GM21717 (cell line): Measurements from ENCODE around the gene NAP1L1.
"Not testable (repeated sequence)": the region's sequence is repeated elsewhere in the genome, so short reads cannot be mapped to it uniquely, and the experiment has no call there.

Source experiments
- ATAC-seq: cut with Tn5 transposase; IDR thresholded peaks from one replicate; pipeline ENCODE4 v1.9.1; 2021; ENCODE audit warnings: mild to moderate bottlenecking, moderate library complexity; ENCODE audit not compliant: unreplicated experiment

Gene NAP1L1

GRCh38 chr12:75994069-75994740 lies 90.3 kb downstream of the NAP1L1 start:
- no peak for ATAC-seq

DNA sequence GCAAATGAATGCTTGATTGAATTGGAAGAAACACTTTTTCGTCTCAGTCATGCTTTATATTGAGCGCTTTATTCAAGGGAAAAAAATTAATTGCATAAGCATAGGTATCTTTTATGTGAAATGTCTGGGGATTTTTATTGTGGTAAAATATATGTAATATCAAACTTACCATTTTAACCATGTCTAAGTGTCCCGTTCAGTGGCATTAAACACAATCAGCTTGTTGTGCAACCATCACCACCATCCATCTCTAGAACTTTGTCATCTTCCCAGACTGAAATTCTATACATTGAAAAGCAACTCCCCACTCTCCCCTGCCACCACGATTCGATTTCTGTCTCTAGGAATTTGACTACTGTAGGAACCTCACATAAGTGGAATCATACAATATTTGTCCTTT lies 92.7 kb downstream of the NAP1L1 start:
- ATAC-seq: no peak

- no peak for ATAC-seq
These were observed 94.1 kb downstream of the NAP1L1 start for GRCh38 chr12:75990189-75990912.

DNA sequence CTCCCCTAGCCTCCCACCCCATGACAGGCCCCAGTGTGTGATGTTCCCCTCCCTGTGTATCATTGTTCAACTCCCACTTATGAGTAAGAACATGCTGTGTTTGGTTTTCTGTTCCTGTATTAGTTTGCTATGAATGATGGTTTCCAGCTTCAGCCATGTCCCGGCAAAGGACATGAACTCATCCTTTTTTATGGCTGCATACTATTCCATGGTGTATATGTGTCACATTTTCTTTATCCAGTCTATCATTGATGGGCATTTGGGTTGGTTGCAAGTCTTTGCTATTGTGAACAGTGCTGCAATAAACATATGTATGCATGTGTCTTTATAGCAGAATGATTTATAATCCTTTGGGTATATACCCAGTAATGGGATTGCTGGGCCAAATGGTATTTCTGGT lies 96.8 kb downstream of the NAP1L1 start:
- not testable (repeated sequence) for ATAC-seq
